Activated T-helper 9 cell treated with anti-CD3 and anti-CD28 coated beads, Interleukin-2, amount 50 U/mL, for 16 hours (primary cell): Measurements from ENCODE around the gene MAPKAP1.

Experiments
- DNase-seq: peaks from one replicate; pipeline ENCODE4 v3.0.0-alpha.2; 2020; ENCODE audit warnings: low read depth

The MAPKAP1 gene

GRCh38 chr9:125536167-125536772, 170.7 kb downstream of the MAPKAP1 start:
- no peak for DNase-seq

GRCh38 chr9:125534971-125535701, 171.9 kb downstream of the MAPKAP1 start:
- no peak for DNase-seq

- DNase-seq: no peak
These were observed 174.0 kb downstream of the MAPKAP1 start for GRCh38 chr9:125532812-125533594.

- no peak for DNase-seq
These were observed 174.6 kb downstream of the MAPKAP1 start for GRCh38 chr9:125532412-125532811.

GRCh38 chr9:125529589-125530515, 177.2 kb downstream of the MAPKAP1 start:
- DNase-seq: no peak

- DNase-seq: no peak
These were observed 177.9 kb downstream of the MAPKAP1 start for GRCh38 chr9:125529107-125529506.

GRCh38 chr9:125527471-125528002, 179.5 kb downstream of the MAPKAP1 start:
- no peak for DNase-seq

GRCh38 chr9:125525921-125526631, 180.9 kb downstream of the MAPKAP1 start:
- no peak for DNase-seq

GRCh38 chr9:125524583-125525355, 182.2 kb downstream of the MAPKAP1 start:
- no peak for DNase-seq

GRCh38 chr9:125523681-125524080, 183.3 kb downstream of the MAPKAP1 start:
- no peak for DNase-seq

- DNase-seq: no peak
These were observed 184.7 kb downstream of the MAPKAP1 start for GRCh38 chr9:125522328-125522725.

- DNase-seq: no peak
These were observed 185.3 kb downstream of the MAPKAP1 start for GRCh38 chr9:125521462-125522327.

GRCh38 chr9:125519734-125520133, 187.3 kb downstream of the MAPKAP1 start:
- no peak for DNase-seq

- DNase-seq: no peak
These were observed 189.4 kb downstream of the MAPKAP1 start for GRCh38 chr9:125517577-125517976.

- DNase-seq: no peak
These were observed 190.7 kb downstream of the MAPKAP1 start for GRCh38 chr9:125515983-125516940.

GRCh38 chr9:125515281-125515680, 191.7 kb downstream of the MAPKAP1 start:
- DNase-seq: no peak

GRCh38 chr9:125514468-125514867, 192.5 kb downstream of the MAPKAP1 start:
- DNase-seq: no peak
